H1 (cell line): ENCODE data around the gene CEP350. TPM values are rescaled to one million over a fixed set of nuclear protein-coding genes. Genes with fewer than 3 reads are reported as not detected.

ENCODE experiments used
- CTCF ChIA-PET: fragments of 300-600 bp; sonication (Branson Sonifier 250); formaldehyde crosslinking; loops from one replicate; lab custom pipeline; 2021; ENCODE audit not compliant: partially characterized antibody; lab: Charles Lee
- POLR2A ChIA-PET: fragments of 300-600 bp; sonication (Branson Sonifier 250); formaldehyde crosslinking; loops from one replicate; lab custom pipeline; 2021; ENCODE audit warnings: inconsistent platforms; ENCODE audit not compliant: partially characterized antibody; lab: Charles Lee
- DNase-seq, 2 experiments: peaks; one replicate each; pipeline versions ENCODE4 v3.0.0 to v3.0.0-alpha.2; 2010 to 2022; ENCODE audit warnings: low spot score in 2 of 2, low read depth in 1 of 2, mixed read lengths in 1 of 2
- FAIRE-seq: peaks from 2 replicates; lab custom pipeline; 2011; peaks lifted over from hg19 to GRCh38; lab: Jason Lieb, UNC
- H2AFZ ChIP-seq: 2 replicates; pipeline ENCODE4 v1.8.1; 2012; ENCODE audit warnings: low read length, inconsistent platforms
- H2AK5ac ChIP-seq: 2 replicates; pipeline ENCODE4 v1.6.1; 2013; ENCODE audit warnings: low read depth, low read length
- H2BK120ac ChIP-seq: replicated peaks from 2 replicates; pipeline ENCODE3; 2013; ENCODE audit warnings: low read depth, low read length, inconsistent platforms
- H2BK12ac ChIP-seq: 2 replicates; pipeline ENCODE4 v1.6.1; 2013; ENCODE audit warnings: low read depth, low read length
- H2BK15ac ChIP-seq: 2 replicates; pipeline ENCODE4 v1.6.1; 2013; ENCODE audit warnings: low read length
- H2BK20ac ChIP-seq: 2 replicates; pipeline ENCODE4 v1.6.1; 2013; ENCODE audit warnings: low read length
- H2BK5ac ChIP-seq: 2 replicates; pipeline ENCODE4 v1.6.1; 2013; ENCODE audit warnings: low read depth, low read length
- H3K14ac ChIP-seq: 2 replicates; pipeline ENCODE4 v1.6.1; 2013; ENCODE audit warnings: inconsistent platforms; ENCODE audit not compliant: insufficient read length
- H3K18ac ChIP-seq: 2 replicates; pipeline ENCODE4 v1.6.1; 2013; ENCODE audit warnings: low read length; ENCODE audit errors: extremely low read depth
- H3K23ac ChIP-seq: 2 replicates; pipeline ENCODE4 v1.6.1; 2013; ENCODE audit warnings: inconsistent platforms; ENCODE audit not compliant: insufficient read length
- H3K23me2 ChIP-seq: 2 replicates; pipeline ENCODE4 v1.6.1; 2013; ENCODE audit warnings: low read depth, low read length
- H3K27ac ChIP-seq: 2 replicates; pipeline ENCODE4 v1.6.1; 2011; ENCODE audit warnings: low read depth, low read length, inconsistent platforms
- H3K27me3 ChIP-seq, 4 experiments: replicated peaks in 1 of 4; 1 replicate in 1 of 4; 2 replicates in 3 of 4; pipeline versions ENCODE4 v1.6.1 to v1.8.1; 2011 to 2013; ENCODE audit warnings: low read length in 3 of 4, mild to moderate bottlenecking in 3 of 4, inconsistent platforms in 2 of 4, mixed read lengths in 2 of 4, moderate library complexity in 1 of 4; ENCODE audit not compliant: control insufficient read depth in 3 of 4, insufficient read depth in 3 of 4; ENCODE audit errors: extremely low read depth in 1 of 4
- H3K36me3 ChIP-seq, 4 experiments: 2 replicates each; pipeline versions ENCODE4 v1.6.1 to v1.8.1; 2011 to 2013; ENCODE audit warnings: mild to moderate bottlenecking in 4 of 4, low read length in 3 of 4, moderate library complexity in 2 of 4, control low read depth in 1 of 4, inconsistent platforms in 1 of 4; ENCODE audit not compliant: insufficient read depth in 4 of 4, control insufficient read depth in 2 of 4
- H3K4ac ChIP-seq: replicated peaks from 2 replicates; pipeline ENCODE3; 2013; ENCODE audit warnings: low read length, low read depth, mixed read lengths, inconsistent platforms; ENCODE audit not compliant: insufficient read length
- H3K4me1 ChIP-seq, 4 experiments: replicated peaks in 1 of 4; 1 replicate in 1 of 4; 2 replicates in 3 of 4; pipeline versions ENCODE4 v1.6.1 to v1.8.1; 2011 to 2013; ENCODE audit warnings: low read length in 3 of 4, inconsistent platforms in 2 of 4, mixed read lengths in 1 of 4; ENCODE audit not compliant: insufficient read depth in 4 of 4, control insufficient read depth in 3 of 4
- H3K4me2 ChIP-seq, 2 experiments: 2 replicates each; pipeline versions ENCODE4 v1.6.1 to v1.8.1; 2011 to 2013; ENCODE audit warnings: low read depth in 2 of 2, low read length in 2 of 2, control low read depth in 1 of 2, inconsistent platforms in 1 of 2, mild to moderate bottlenecking in 1 of 2; ENCODE audit not compliant: insufficient read depth in 1 of 2
- H3K4me3 ChIP-seq, 4 experiments: fragments of 200-600, 300-600 bp in 1 of 4; sonication (generic), shearing (Covaris generic), sonication (Bioruptor Twin) in 1 of 4; 2 replicates each; pipeline versions ENCODE4 v1.5.1 to v1.8.1; 2011 to 2016; ENCODE audit warnings: low read length in 4 of 4, low read depth in 3 of 4, control low read depth in 2 of 4, inconsistent platforms in 2 of 4, mild to moderate bottlenecking in 2 of 4, mixed read lengths in 1 of 4, moderate library complexity in 1 of 4; ENCODE audit not compliant: insufficient read depth in 2 of 4; ENCODE audit errors: extremely low read depth in 1 of 4
- H3K56ac ChIP-seq: replicated peaks from 2 replicates; pipeline ENCODE3; 2013; ENCODE audit warnings: low read depth, mild to moderate bottlenecking, mixed read lengths, low read length, inconsistent platforms; ENCODE audit not compliant: insufficient read length
- H3K79me1 ChIP-seq: 2 replicates; pipeline ENCODE4 v1.6.1; 2013; ENCODE audit warnings: low read depth, low read length, control low read depth
- H3K79me2 ChIP-seq, 2 experiments: 2 replicates each; pipeline versions ENCODE4 v1.6.1 to v1.8.1; 2012 to 2013; ENCODE audit warnings: low read length in 2 of 2, mild to moderate bottlenecking in 2 of 2, inconsistent platforms in 1 of 2; ENCODE audit not compliant: insufficient read depth in 2 of 2, control insufficient read depth in 1 of 2
- H3K9ac ChIP-seq, 4 experiments: replicated peaks in 1 of 4; 1 replicate in 1 of 4; 2 replicates in 3 of 4; pipeline versions ENCODE4 v1.6.1 to v1.8.1; 2011 to 2013; ENCODE audit warnings: low read depth in 3 of 4, low read length in 3 of 4, control low read depth in 2 of 4, mild to moderate bottlenecking in 2 of 4, moderate library complexity in 2 of 4, inconsistent platforms in 1 of 4; ENCODE audit errors: extremely low read depth in 1 of 4
- H3K9me3 ChIP-seq, 2 experiments: 2 replicates each; pipeline versions ENCODE4 v1.6.1 to v1.8.1; 2012 to 2013; ENCODE audit warnings: mild to moderate bottlenecking in 2 of 2, moderate library complexity in 2 of 2, control low read depth in 1 of 2, inconsistent platforms in 1 of 2, low read depth in 1 of 2, low read length in 1 of 2, mixed read lengths in 1 of 2; ENCODE audit not compliant: insufficient read depth in 2 of 2
- H4K20me1 ChIP-seq, 2 experiments: replicated peaks in 1 of 2; 2 replicates each; pipeline versions ENCODE3 to v1.8.1; 2011 to 2013; ENCODE audit warnings: inconsistent platforms in 2 of 2, low read length in 2 of 2, mild to moderate bottlenecking in 1 of 2; ENCODE audit not compliant: insufficient read depth in 2 of 2, control insufficient read depth in 1 of 2
- H4K5ac ChIP-seq: 2 replicates; pipeline ENCODE4 v1.6.1; 2013; ENCODE audit warnings: low read length, low read depth, mixed read lengths, inconsistent platforms; ENCODE audit not compliant: insufficient read length
- H4K8ac ChIP-seq: 2 replicates; pipeline ENCODE4 v1.8.0; 2013; ENCODE audit warnings: mild to moderate bottlenecking, moderate library complexity, low read length, inconsistent platforms; ENCODE audit not compliant: insufficient read depth; ENCODE audit errors: extremely low read depth
- H4K91ac ChIP-seq: replicated peaks from 2 replicates; pipeline ENCODE3; 2013; ENCODE audit warnings: low read length, mixed read lengths, inconsistent platforms; ENCODE audit not compliant: insufficient read length
- CEBPB ChIP-seq: IDR thresholded peaks from 2 replicates; pipeline ENCODE4 v1.6.1; 2012; ENCODE audit warnings: low read depth, low read length
- CHD1 ChIP-seq: IDR thresholded peaks from 2 replicates; pipeline ENCODE4 v1.6.1; 2012; ENCODE audit warnings: low read depth, low read length, improper control_type of control experiment
- CTCF ChIP-seq, 3 experiments: IDR thresholded peaks; 1 replicate in 2 of 3; 2 replicates in 1 of 3; pipeline versions ENCODE4 v1.5.1 to v1.6.1; 2011; ENCODE audit warnings: low read length in 3 of 3, mild to moderate bottlenecking in 3 of 3, inconsistent platforms in 2 of 3, low read depth in 1 of 3, moderate library complexity in 1 of 3; ENCODE audit not compliant: insufficient read depth in 1 of 3; ENCODE audit errors: control extremely low read depth in 1 of 3
- EGR1 ChIP-seq: IDR thresholded peaks from 2 replicates; pipeline ENCODE4 v1.6.1; 2011; ENCODE audit warnings: low read depth, low read length, borderline replicate concordance
- MAX ChIP-seq: IDR thresholded peaks from 2 replicates; pipeline ENCODE4 v1.6.1; 2012; ENCODE audit warnings: inconsistent platforms
- NANOG ChIP-seq: IDR thresholded peaks from 2 replicates; pipeline ENCODE4 v1.6.1; 2011; ENCODE audit warnings: low read length, low read depth, mild to moderate bottlenecking, inconsistent platforms; ENCODE audit not compliant: insufficient read depth, poor library complexity, severe bottlenecking
- POLR2A ChIP-seq, 2 experiments: IDR thresholded peaks; 1 replicate in 1 of 2; 2 replicates in 1 of 2; pipeline ENCODE4 v1.6.1; 2011; ENCODE audit warnings: low read depth in 2 of 2, low read length in 2 of 2, mild to moderate bottlenecking in 2 of 2; ENCODE audit errors: control extremely low read depth in 1 of 2
- TBP ChIP-seq: IDR thresholded peaks from 2 replicates; pipeline ENCODE4 v1.6.1; 2011; ENCODE audit warnings: low read depth, low read length, improper control_type of control experiment
- USF2 ChIP-seq: IDR thresholded peaks from 2 replicates; pipeline ENCODE4 v1.6.1; 2011; ENCODE audit warnings: low read length, improper control_type of control experiment
- WGBS, 2 experiments: shearing (Covaris generic) in 1 of 2; methylation state at CpG; one replicate each; pipeline versions ENCODE4 v1.1.6 to v1.1.7; 2013 to 2015; ENCODE audit warnings: low lambda C conversion rate in 2 of 2, mixed read lengths in 2 of 2, inconsistent platforms in 1 of 2, low coverage in 1 of 2, missing lambda C conversion rate in 1 of 2; ENCODE audit not compliant: insufficient replicate concordance in 2 of 2, insufficient coverage in 1 of 2, insufficient read length in 1 of 2; ENCODE audit errors: extremely low coverage in 1 of 2, missing lambda C conversion rate in 1 of 2; 5-methylcytosine and 5-hydroxymethylcytosine counted together
- polyA plus RNA-seq, 7 experiments: library from polyadenylated mRNA; depleted of rRNA in 3 of 7; stranded (reverse) in 5 of 7; unstranded in 2 of 7; fragments of >200 nt in 5 of 7; fragments of 200-250 nt in 2 of 7; gene quantifications; 1 replicate in 5 of 7; 2 replicates in 1 of 7; 4 replicates in 1 of 7; pipeline versions ENCODE4 v1.2.1 to v1.2.3, GENCODE V29; 2011 to 2013; ENCODE audit warnings: missing spikeins in 2 of 7, mixed read lengths in 2 of 7
- total RNA-seq: library from RNA; stranded (reverse); fragmentation: NEBNext Ultra II Directional; extraction: Animal tissue kit (Norgen Biotek cat#: 25700); gene quantifications from 2 replicates; pipeline ENCODE4 v1.2.1, GENCODE V29; 2021

Gene CEP350
- total and polyA plus RNA-seq, 2 of the 8 experiments (the other 6 are each of a cell fraction or from before 2014, with no cell fraction given), result 5.6 to 39.4 TPM

DNA sequence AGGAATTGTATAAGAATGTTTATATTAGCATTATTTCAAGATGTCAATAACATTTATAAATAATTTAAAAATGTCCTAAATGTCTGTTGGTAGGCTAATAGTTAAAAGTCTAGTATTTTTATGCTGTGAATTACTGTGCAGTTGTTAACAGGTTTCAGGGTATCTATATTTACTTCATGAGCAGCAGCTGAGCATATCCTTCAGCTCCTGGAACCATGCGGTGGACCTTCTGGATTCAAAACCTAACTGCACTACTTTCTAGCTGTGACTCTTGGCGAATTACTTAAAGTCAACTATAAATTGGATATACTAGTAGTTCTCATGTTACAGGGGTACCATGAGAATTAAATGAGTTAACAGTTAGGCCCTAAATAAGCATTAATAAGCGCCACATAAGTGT is 3.7 kb downstream of the CEP350 start:
- Histone ChIP-seq H3K14ac (no peak overlapping the region), H2BK15ac (no peak overlapping the region), H3K18ac (no peak overlapping the region)

More for the DNA sequence above, 3.7 kb downstream of the CEP350 start:
- Histone ChIP-seq H4K91ac (no peak overlapping the region), H3K4me2 (no peak overlapping the region), H3K27me3 (no peaks in the 10 kb centered on the region), H2AK5ac (no peak overlapping the region), H4K20me1 (no peaks in the 10 kb centered on the region), H3K23ac (no peak overlapping the region), H3K79me2 (peaks cover 0 to 77% of the 10 kb centered on the region in 2 experiments; a peak in 3 of 4 replicates), H2BK120ac (no peak overlapping the region), H3K4ac (no peak overlapping the region), H3K4me3 (no peak overlapping the region), H2BK5ac (no peak overlapping the region), H3K23me2 (peaks cover 8% of the 10 kb centered on the region), H2BK12ac (no peak overlapping the region), H2AFZ (no peak overlapping the region), H3K9ac (no peak overlapping the region), H3K9me3 (no peaks in the 10 kb centered on the region), H3K27ac (no peak overlapping the region), H3K56ac (no peak overlapping the region), H3K4me1 (peaks cover 0 to 4% (median 0%) of the 10 kb centered on the region in 4 experiments; a peak in 2 of 7 replicates), H4K8ac (no peak overlapping the region), H3K79me1 (no peaks in the 10 kb centered on the region), H4K5ac (no peak overlapping the region), H3K36me3 (no peaks in the 10 kb centered on the region; a peak in 1 of 8 replicates), H2BK20ac (no peak overlapping the region)
- FAIRE-seq (no peak), DNase-seq (no peak)
- CTCF ChIA-PET, result no interaction called here
- POLR2A ChIA-PET, result no interaction called here
- 89% methylated on average over 3 of the region's 3 CpGs; no CpG with 5 or more reads in 1 of the 2 experiments for WGBS, 2 experiments
- TF ChIP-seq USF2 (no peak), CHD1 (no peak), EGR1 (no peak), POLR2A (IDR thresholded peaks at IDR 0.05; ENCODE audit: control extremely low read depth in 1 of 2, low read depth in 2 of 2, low read length in 2 of 2) (no peak), TBP (no peak), CTCF (IDR thresholded peaks at IDR 0.05; ENCODE audit: control extremely low read depth in 1 of 3, insufficient read depth in 1 of 3, low read depth in 1 of 3, low read length in 3 of 3) (no peak), MAX (no peak), CEBPB (no peak), NANOG (no peak)
